ENCODE results near the gene CREB3L4. TPM values are rescaled to one million over a fixed set of nuclear protein-coding genes. Genes with fewer than 3 reads are reported as not detected.
"Not testable (repeated sequence)": the region's sequence is repeated elsewhere in the genome, so short reads cannot be mapped to it uniquely, and the experiment has no call there.

The CREB3L4 gene
- total and polyA plus RNA-seq, 2 donors (not counting 3 experiments of a cell fraction or from before 2014, with no cell fraction given): 8.1 to 12.1 TPM

DNA sequence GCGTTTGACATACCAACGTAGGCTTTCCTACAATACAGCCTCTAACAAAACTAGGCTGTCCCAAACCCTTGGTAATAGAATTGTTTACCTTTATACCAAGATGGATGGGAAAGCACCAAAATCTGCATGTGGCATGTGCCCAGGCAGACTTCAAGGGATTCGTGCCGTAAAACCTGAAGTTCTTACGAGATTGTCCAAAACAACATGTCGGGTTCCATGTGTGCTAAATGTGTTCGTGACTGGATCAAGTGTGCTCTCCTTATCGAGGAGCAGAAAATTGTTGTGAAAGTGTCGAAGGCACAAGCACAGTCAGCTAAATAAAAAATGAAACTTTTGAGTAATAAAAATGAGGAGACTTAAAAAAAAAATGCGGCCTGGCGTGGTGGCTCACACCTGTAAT lies 27.9 kb downstream of the CREB3L4 start:
- BruUV-seq (replicated peaks): no TSS peak
- Histone ChIP-seq H3K79me2 (ENCODE audit: control insufficient read depth, insufficient read depth, low read length) (peaks cover 21% of the 10 kb centered on the region), H2AFZ (ENCODE audit: low read depth, low read length) (no peak overlapping the region), H3K9ac (replicated peaks; ENCODE audit: extremely low read depth, insufficient read depth, low read length) (no peak overlapping the region), H3K4me3 (replicated peaks in 1 of 3; ENCODE audit: insufficient read depth in 1 of 3, low read depth in 1 of 3, low read length in 3 of 3) (no peak overlapping the region), H3K27me3 (ENCODE audit: control insufficient read depth in 2 of 2, insufficient read depth in 2 of 2, low read length in 2 of 2) (no peaks in the 10 kb centered on the region), H3K9me1 (replicated peaks; ENCODE audit: control insufficient read depth, extremely low read depth, insufficient read depth, low read length) (no peaks in the 10 kb centered on the region), H3K36me3 (ENCODE audit: control insufficient read depth in 2 of 2, extremely low read depth in 1 of 2, insufficient read depth in 2 of 2, low read length in 2 of 2) (peaks cover 9 to 10% of the 10 kb centered on the region in 2 experiments), H3K27ac (ENCODE audit: insufficient read depth, low read depth, low read length) (no peak overlapping the region), H3K9me3 (replicated peaks; ENCODE audit: control insufficient read depth, insufficient read depth, low read length) (no peaks in the 10 kb centered on the region), H4K20me1 (replicated peaks; ENCODE audit: control insufficient read depth, extremely low read depth, insufficient read depth, low read length) (no peaks in the 10 kb centered on the region), H3K4me1 (ENCODE audit: control insufficient read depth, extremely low read depth, insufficient read depth, low read length) (peaks cover 17% of the 10 kb centered on the region), H3K4me2 (ENCODE audit: insufficient read depth, low read length) (no peak overlapping the region)
- intact Hi-C loops (cut with micrococcal nuclease) (loop anchor here (10.0 kb wide), 1 partner anchor 159 kb away; the partner anchor contains the start of gene NUP210L), dilution Hi-C loops (cut with MboI; ENCODE audit: extremely low pct_ligation_motif_present, low sequenced_read_pairs) (no loop called here)
- ChIA-PET POLR2A (no interaction called here), CTCF (interaction anchor here (1.2 kb wide), 1 partner anchor 339 kb away, joined by 4 read pairs; no protein-coding TSS in a partner anchor)
- TF ChIP-seq MAX (IDR thresholded peaks at IDR 0.05; ENCODE audit: insufficient read depth, insufficient read length) (no peak), MYC (IDR thresholded peaks at IDR 0.05; ENCODE audit: low read depth, low read length) (no peak), POLR2AphosphoS5 (IDR thresholded peaks at IDR 0.05; ENCODE audit: insufficient read depth, low read depth, low read length) (no peak), FOS (IDR thresholded peaks at IDR 0.05; ENCODE audit: borderline replicate concordance, insufficient read depth, low read length) (no peak), GATA2 (IDR thresholded peaks at IDR 0.05; ENCODE audit: insufficient read depth, insufficient read length, low read depth, low read length) (no peak), JUN (IDR thresholded peaks at IDR 0.05; ENCODE audit: borderline replicate concordance, insufficient read depth, insufficient read length, low read depth) (no peak), EZH2 (IDR thresholded peaks at IDR 0.05; ENCODE audit: borderline replicate concordance, low read depth, low read length, severe bottlenecking) (no peak)
- TF ChIP-seq, protein P1, sequence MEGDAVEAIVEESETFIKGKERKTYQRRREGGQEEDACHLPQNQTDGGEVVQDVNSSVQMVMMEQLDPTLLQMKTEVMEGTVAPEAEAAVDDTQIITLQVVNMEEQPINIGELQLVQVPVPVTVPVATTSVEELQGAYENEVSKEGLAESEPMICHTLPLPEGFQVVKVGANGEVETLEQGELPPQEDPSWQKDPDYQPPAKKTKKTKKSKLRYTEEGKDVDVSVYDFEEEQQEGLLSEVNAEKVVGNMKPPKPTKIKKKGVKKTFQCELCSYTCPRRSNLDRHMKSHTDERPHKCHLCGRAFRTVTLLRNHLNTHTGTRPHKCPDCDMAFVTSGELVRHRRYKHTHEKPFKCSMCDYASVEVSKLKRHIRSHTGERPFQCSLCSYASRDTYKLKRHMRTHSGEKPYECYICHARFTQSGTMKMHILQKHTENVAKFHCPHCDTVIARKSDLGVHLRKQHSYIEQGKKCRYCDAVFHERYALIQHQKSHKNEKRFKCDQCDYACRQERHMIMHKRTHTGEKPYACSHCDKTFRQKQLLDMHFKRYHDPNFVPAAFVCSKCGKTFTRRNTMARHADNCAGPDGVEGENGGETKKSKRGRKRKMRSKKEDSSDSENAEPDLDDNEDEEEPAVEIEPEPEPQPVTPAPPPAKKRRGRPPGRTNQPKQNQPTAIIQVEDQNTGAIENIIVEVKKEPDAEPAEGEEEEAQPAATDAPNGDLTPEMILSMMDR (IDR thresholded peaks at IDR 0.05; ENCODE audit: extremely low read depth in 1 of 2, insufficient read depth in 1 of 2, low read depth in 1 of 2, low read length in 2 of 2): no peak
- no peak for FAIRE-seq
- DNase-seq (ENCODE audit: low read depth, low spot score): no peak

DNA sequence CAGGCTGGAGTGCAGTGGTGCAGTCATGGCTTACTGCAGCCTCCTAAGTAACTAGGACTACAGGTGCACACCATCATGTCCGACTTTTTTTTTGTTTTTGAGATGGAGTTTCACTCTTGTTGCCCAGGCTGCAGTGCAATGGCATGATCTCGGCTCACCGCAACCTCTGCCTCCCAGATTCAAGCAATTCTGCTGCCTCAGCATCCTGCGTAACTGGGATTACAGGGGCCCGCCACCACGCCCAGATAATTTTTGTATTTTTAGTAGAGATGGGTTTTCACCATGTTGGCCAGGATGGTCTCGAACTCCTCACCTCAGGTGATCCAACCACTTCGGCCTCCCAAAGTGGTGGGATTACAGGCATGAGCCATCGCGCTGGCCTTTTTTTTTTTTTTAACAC lies 29.2 kb downstream of the CREB3L4 start:
- H3K4me2 ChIP-seq (ENCODE audit: insufficient read depth, low read length); H3K27ac ChIP-seq (ENCODE audit: insufficient read depth, low read depth, low read length); BruUV-seq (replicated peaks); H4K20me1 ChIP-seq (replicated peaks; ENCODE audit: control insufficient read depth, extremely low read depth, insufficient read depth, low read length); FAIRE-seq; H3K27me3 ChIP-seq (ENCODE audit: control insufficient read depth in 2 of 2, insufficient read depth in 2 of 2, low read length in 2 of 2); H3K4me3 ChIP-seq (replicated peaks in 1 of 3; ENCODE audit: insufficient read depth in 1 of 3, low read depth in 1 of 3, low read length in 3 of 3); H2AFZ ChIP-seq (ENCODE audit: low read depth, low read length); DNase-seq (ENCODE audit: low read depth, low spot score); POLR2A ChIA-PET; H3K79me2 ChIP-seq (ENCODE audit: control insufficient read depth, insufficient read depth, low read length); H3K9me1 ChIP-seq (replicated peaks; ENCODE audit: control insufficient read depth, extremely low read depth, insufficient read depth, low read length); CTCF ChIA-PET; H3K9ac ChIP-seq (replicated peaks; ENCODE audit: extremely low read depth, insufficient read depth, low read length); H3K9me3 ChIP-seq (replicated peaks; ENCODE audit: control insufficient read depth, insufficient read depth, low read length); dilution Hi-C loops (cut with MboI; ENCODE audit: extremely low pct_ligation_motif_present, low sequenced_read_pairs); H3K36me3 ChIP-seq (ENCODE audit: control insufficient read depth in 2 of 2, extremely low read depth in 1 of 2, insufficient read depth in 2 of 2, low read length in 2 of 2): not testable (repeated sequence)
- intact Hi-C loops (cut with micrococcal nuclease): loop anchor here (10.0 kb wide), 1 partner anchor 158 kb away; the partner anchor contains the start of gene NUP210L
- peaks cover 10% of the 10 kb centered on the region for H3K4me1 ChIP-seq (ENCODE audit: control insufficient read depth, extremely low read depth, insufficient read depth, low read length)

Data from endothelial cell of umbilical vein (primary cell).